HCT116 (cell line): Measurements from ENCODE around the gene MTA1. TPM values are rescaled to one million over a fixed set of nuclear protein-coding genes. Genes with fewer than 3 reads are reported as not detected.

ENCODE experiments used
- ATAC-seq: fragments of 200-7000 bp; cut with Tn5 transposase; 2 replicates; pipeline ENCODE4 v1.9.1; 2020; ENCODE audit warnings: mild to moderate bottlenecking, moderate library complexity
- Bru-seq: library from RNA; stranded (reverse); fragments of 400-500 nt; gene quantifications from one replicate; lab custom pipeline; 2021; lab: Mats Ljungman, UMichigan
- BruChase-seq, 2 experiments: library from RNA; stranded (reverse); fragments of 400-500 nt; gene quantifications; one replicate each; lab custom pipeline; 2021; lab: Mats Ljungman, UMichigan
- BruUV-seq: library from RNA; stranded (reverse); fragments of 400-500 nt; replicated peaks from 2 replicates; lab custom pipeline; 2021; lab: Mats Ljungman, UMichigan
- CTCF ChIA-PET: fragments of 300-600 bp; sonication (Branson Sonifier 250); formaldehyde crosslinking; loops from one replicate; lab custom pipeline; 2021; ENCODE audit warnings: antibody characterized with exemption; lab: Charles Lee
- POLR2A ChIA-PET: fragments of 300-600, 350-600 bp; sonication (Branson Sonifier 250); formaldehyde crosslinking; loops from one replicate; lab custom pipeline; 2021; ENCODE audit warnings: antibody characterized with exemption; lab: Charles Lee
- RAD21 ChIA-PET, 2 experiments: fragments of 300-600 bp; sonication (Branson Sonifier 250); formaldehyde crosslinking; loops; one replicate each; lab custom pipeline; 2023; ENCODE audit warnings: low total read pairs in 2 of 2; ENCODE audit not compliant: uncharacterized antibody in 2 of 2, unreplicated experiment in 2 of 2, low non-redundant PET in 1 of 2; lab: Charles Lee
- DNase-seq: peaks from one replicate; pipeline ENCODE4 v3.0.0-alpha.2; 2010; ENCODE audit warnings: low read depth, low spot score
- H2AFZ ChIP-seq: fragments of 200-600 bp; shearing (Covaris generic), sonication (generic); 2 replicates; pipeline ENCODE4 v1.6.1; 2017; ENCODE audit warnings: low read depth, mixed run types, mixed read lengths, antibody characterized with exemption, low read length; ENCODE audit not compliant: poor library complexity, severe bottlenecking
- H3K27ac ChIP-seq: 2 replicates; pipeline ENCODE4 v1.5.1; 2012; ENCODE audit warnings: low read depth, low read length
- H3K27me3 ChIP-seq: fragments of 200-600 bp; sonication (generic); 2 replicates; pipeline ENCODE4 v1.6.1; 2016; ENCODE audit warnings: mixed run types, low read length, mixed read lengths; ENCODE audit not compliant: insufficient read depth
- H3K36me3 ChIP-seq, 2 experiments: fragments of 200-500 bp in 1 of 2; fragments of 200-600 bp in 1 of 2; sonication (Bioruptor generic) in 1 of 2; sonication (generic) in 1 of 2; 2 replicates each; pipeline versions ENCODE4 v1.5.1 to v1.6.1; 2014 to 2016; ENCODE audit warnings: low read length in 2 of 2, inconsistent platforms in 1 of 2, mixed read lengths in 1 of 2, mixed run types in 1 of 2; ENCODE audit not compliant: insufficient read depth in 2 of 2, control insufficient read depth in 1 of 2
- H3K4me1 ChIP-seq, 2 experiments: fragments of 200-600 bp in 1 of 2; sonication (generic) in 1 of 2; 2 replicates each; pipeline versions ENCODE4 v1.5.1 to v1.6.1; 2012 to 2017; ENCODE audit warnings: low read length in 2 of 2, inconsistent platforms in 1 of 2, mild to moderate bottlenecking in 1 of 2, mixed read lengths in 1 of 2, mixed run types in 1 of 2, moderate library complexity in 1 of 2; ENCODE audit not compliant: insufficient read depth in 2 of 2, control insufficient read depth in 1 of 2
- H3K4me2 ChIP-seq: fragments of 200-600 bp; sonication (generic); 2 replicates; pipeline ENCODE4 v1.6.1; 2017; ENCODE audit warnings: mixed run types, low read length, mixed read lengths
- H3K4me3 ChIP-seq, 2 experiments: fragments of 200-600 bp in 1 of 2; sonication (generic) in 1 of 2; replicated peaks in 1 of 2; 2 replicates each; pipeline ENCODE4 v1.5.1; 2011 to 2016; ENCODE audit warnings: low read length in 2 of 2, control low read depth in 1 of 2, low read depth in 1 of 2, mild to moderate bottlenecking in 1 of 2, mixed read lengths in 1 of 2, mixed run types in 1 of 2
- H3K79me2 ChIP-seq: fragments of 200-600 bp; sonication (generic); 2 replicates; pipeline ENCODE4 v1.6.1; 2017; ENCODE audit warnings: mild to moderate bottlenecking, mixed run types, low read length, moderate library complexity, mixed read lengths; ENCODE audit not compliant: insufficient read depth
- H3K9ac ChIP-seq: fragments of 200-600 bp; sonication (generic); 2 replicates; pipeline ENCODE4 v1.6.1; 2016; ENCODE audit warnings: low read length, mixed read lengths
- H3K9me2 ChIP-seq: fragments of 200-600 bp; sonication (generic), shearing (Covaris generic); 2 replicates; pipeline ENCODE4 v1.6.1; 2017; ENCODE audit warnings: mixed run types, mild to moderate bottlenecking, moderate library complexity; ENCODE audit not compliant: insufficient read depth
- H3K9me3 ChIP-seq, 2 experiments: fragments of 200-500 bp in 1 of 2; fragments of 200-600 bp in 1 of 2; sonication (Bioruptor generic) in 1 of 2; sonication (generic) in 1 of 2; 2 replicates each; pipeline ENCODE4 v1.6.1; 2014 to 2017; ENCODE audit warnings: low read length in 2 of 2, mixed read lengths in 2 of 2, inconsistent platforms in 1 of 2, low read depth in 1 of 2, mild to moderate bottlenecking in 1 of 2, mixed run types in 1 of 2, moderate library complexity in 1 of 2; ENCODE audit not compliant: control insufficient read depth in 1 of 2, insufficient read depth in 1 of 2
- H4K20me1 ChIP-seq: fragments of 200-600 bp; sonication (generic), shearing (Covaris generic); 2 replicates; pipeline ENCODE4 v1.6.1; 2017; ENCODE audit warnings: mixed run types, mild to moderate bottlenecking, moderate library complexity; ENCODE audit not compliant: insufficient read depth
- EZH2 ChIP-seq: fragments of 200-600 bp; sonication (generic); IDR thresholded peaks from 2 replicates; pipeline ENCODE4 v1.6.1; 2017; ENCODE audit warnings: antibody characterized with exemption, mixed run types
- JUND ChIP-seq: IDR thresholded peaks from 2 replicates; pipeline ENCODE4 v1.6.1; 2012
- POLR2AphosphoS5 ChIP-seq: IDR thresholded peaks from 2 replicates; pipeline ENCODE4 v1.6.1; 2011; ENCODE audit warnings: mild to moderate bottlenecking, low read depth, low read length, moderate library complexity
- REST ChIP-seq: IDR thresholded peaks from 2 replicates; pipeline ENCODE4 v1.6.1; 2012; ENCODE audit warnings: low read depth
- TCF7L2 ChIP-seq: IDR thresholded peaks from 2 replicates; pipeline ENCODE4 v1.7.0; 2011; ENCODE audit warnings: borderline replicate concordance, inconsistent platforms; ENCODE audit not compliant: insufficient read depth, insufficient read length; ENCODE audit errors: extremely low read depth
- YY1 ChIP-seq: IDR thresholded peaks from 2 replicates; pipeline ENCODE4 v1.6.1; 2011; ENCODE audit warnings: low read length, low read depth, moderate library complexity, mild to moderate bottlenecking; ENCODE audit not compliant: insufficient replicate concordance; ENCODE audit errors: extremely low read depth
- ZFX ChIP-seq: fragments of 450-650 bp; IDR thresholded peaks from 2 replicates; pipeline ENCODE4 v1.6.1; 2017
- intact Hi-C: fragments of 100-400 bp; cut with micrococcal nuclease; formaldehyde crosslinking; loops from 2 replicates; pipeline ENCODE4 v1.10.0; 2022
- long read RNA-seq: library from polyadenylated mRNA; unstranded; transcript quantifications from one replicate; pipeline ENCODE4 v2.0.0, GENCODE V29; 2021; ENCODE audit not compliant: unreplicated experiment
- polyA plus RNA-seq: library from polyadenylated mRNA; unstranded; fragments of >200 nt; gene quantifications from 2 replicates; pipeline ENCODE4 v1.2.1, GENCODE V29; 2012; ENCODE audit warnings: missing spikeins
- total RNA-seq: library from RNA; stranded (reverse); gene quantifications from one replicate; pipeline ENCODE4 v1.2.1, GENCODE V29; 2021; ENCODE audit not compliant: unreplicated experiment

Gene MTA1
- total RNA-seq, result 229 TPM
- polyA plus RNA-seq, result 132 and 135 TPM in 2 replicates
- Bru-seq, nascent RNA, result percentile 79 among the genes with signal in this experiment
- BruChase-seq, experiment 1, labeled RNA remaining after a 6-hour chase, result percentile 85 among the genes with signal in this experiment
- percentile 85 among the genes with signal in this experiment for BruChase-seq, experiment 2, labeled RNA remaining after a 2-hour chase
- long read RNA-seq, transcript MTA1-201 (21 exons, 2,876 nt), result minor isoform, 11 of 125 reads
- long read RNA-seq, transcript MTA1-211 (3 exons, 842 nt), result minor isoform, 8 of 125 reads
- long read RNA-seq, transcript MTA1-212 (2 exons, 700 nt), result major isoform, 18 of 125 reads
- long read RNA-seq, partial matches to known transcripts, result 30 of 125 reads
- long read RNA-seq, other reads (novel, unspliced or antisense), result 54 of 125 reads

GRCh38 chr14:105419195-105420091, at the start of gene MTA1:
MTA1 (plus strand) TSS chr14:105419827; CDS start chr14:105420036, 209 bp downstream.
- Histone ChIP-seq H3K9ac (peak within 1 kb of the TSS; percentile 98), H3K36me3 (peaks cover 0 to 13% of the 10 kb centered on the region in 2 experiments; a peak in 2 of 4 replicates), H3K4me2 (peak within 1 kb of the TSS; percentile 99), H3K4me1 (peaks cover 16 to 35% of the 10 kb centered on the region in 2 experiments), H2AFZ (no peak within 1 kb of the TSS), H3K9me3 (no peaks in the 10 kb centered on the region), H3K27me3 (no peaks in the 10 kb centered on the region), H3K27ac (peak within 1 kb of the TSS; percentile 88), H3K4me3 (peak within 1 kb of the TSS; percentile 92 to 97), H4K20me1 (no peaks in the 10 kb centered on the region; the same call in 1 of the 2 replicates), H3K9me2 (no peaks in the 10 kb centered on the region), H3K79me2 (peaks cover 47% of the 10 kb centered on the region)
- BruUV-seq, result no TSS peak
- DNase-seq, result no peak
- ChIA-PET CTCF (interaction anchor here (1.3 kb wide), 1 partner anchor 70 kb away, joined by 3 read pairs; no protein-coding TSS in a partner anchor), POLR2A (no interaction called here), RAD21 (no interaction called here)
- no peak for TF ChIP-seq REST
- no peak for TF ChIP-seq YY1
- TF ChIP-seq JUND, result no peak
- TF ChIP-seq POLR2AphosphoS5, result peak; percentile 70
- peak; percentile 56; the same call in 1 of the 2 replicates for TF ChIP-seq ZFX
- no peak for TF ChIP-seq EZH2
- TF ChIP-seq TCF7L2, result no peak
- intact Hi-C loops, result no loop called here
- ATAC-seq, result peak; percentile 86
